ENCODE measurements around the gene PPP2R1B.
"Not testable (repeated sequence)": the region's sequence is repeated elsewhere in the genome, so short reads cannot be mapped to it uniquely, and the experiment has no call there.

Gene PPP2R1B

DNA sequence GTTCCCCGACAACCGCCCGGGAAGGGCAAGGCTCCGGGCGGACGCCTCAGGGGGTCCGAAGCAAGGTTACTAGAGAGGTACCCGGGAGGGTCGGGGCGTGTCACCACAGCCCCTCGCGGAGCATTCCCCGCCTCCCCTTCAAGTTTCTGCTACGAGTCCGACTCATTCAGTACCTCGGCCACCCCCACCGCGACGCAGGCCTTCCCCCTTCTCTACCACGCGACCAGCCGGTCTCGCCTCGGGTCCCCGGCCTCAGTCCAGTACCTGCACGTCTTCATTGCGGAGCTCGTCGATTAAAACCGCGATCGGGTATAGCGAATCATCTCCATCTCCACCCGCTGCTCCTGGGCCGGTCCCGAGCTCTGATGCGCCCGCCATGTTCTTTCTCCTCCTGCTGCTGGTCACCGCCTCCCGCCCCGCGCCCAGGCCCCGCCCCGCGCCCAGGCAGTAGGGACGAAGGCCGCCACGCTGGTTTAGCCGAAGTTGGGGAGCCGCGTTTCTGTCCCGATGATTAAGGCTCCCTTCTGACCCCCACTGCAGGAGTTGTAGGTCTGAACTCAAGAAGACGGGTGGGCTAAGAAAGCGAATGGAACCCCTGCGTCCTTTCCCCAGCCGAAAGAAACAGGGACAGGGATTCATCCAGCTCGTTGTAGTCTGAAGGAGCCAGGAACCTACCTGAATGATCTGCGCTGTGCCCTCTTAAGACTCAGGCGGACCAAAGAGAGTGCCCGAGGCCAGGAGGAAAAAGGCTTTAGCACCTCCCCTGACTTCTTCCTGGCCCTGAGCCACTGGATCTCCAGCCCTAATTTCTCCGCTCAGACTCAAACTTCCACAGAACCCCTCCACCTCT is at the start of gene PPP2R1B:
PPP2R1B (minus strand) TSS at position 406 of the 850 bp plus-strand sequence; CDS start at position 378, 28 bp downstream.
- peak; percentile 74 for DNase-seq

GRCh38 chr11:111815489-111815888 is 49.3 kb upstream of the PPP2R1B start:
- DNase-seq: no peak

- DNase-seq: no peak
Observed at GRCh38 chr11:111814557-111815320, 48.5 kb upstream of the PPP2R1B start.

- DNase-seq: no peak
Observed at GRCh38 chr11:111814106-111814505, 47.9 kb upstream of the PPP2R1B start.

- DNase-seq: no peak
Observed at GRCh38 chr11:111812211-111812610, 46.0 kb upstream of the PPP2R1B start.

DNA sequence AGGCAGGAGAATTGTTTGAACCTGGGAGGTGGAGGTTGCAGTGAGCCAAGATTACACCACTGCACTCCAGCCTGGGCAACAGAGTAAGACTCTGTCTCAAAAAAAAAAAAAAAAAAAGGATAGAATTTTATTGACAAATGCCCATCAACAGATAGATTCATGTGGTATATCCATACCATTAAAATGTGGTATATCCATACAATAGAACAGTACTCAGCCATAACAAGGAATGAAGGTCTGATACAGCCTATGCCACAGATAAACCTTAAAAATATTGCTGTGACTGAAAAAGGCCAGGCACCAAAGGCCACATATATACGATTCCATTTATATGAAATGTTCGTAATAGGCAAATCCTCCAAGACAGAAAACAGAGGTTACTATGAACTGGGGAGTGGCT is 45.3 kb upstream of the PPP2R1B start:
- no peak for DNase-seq

- DNase-seq: no peak
Observed at GRCh38 chr11:111808834-111809233, 42.6 kb upstream of the PPP2R1B start.

DNA sequence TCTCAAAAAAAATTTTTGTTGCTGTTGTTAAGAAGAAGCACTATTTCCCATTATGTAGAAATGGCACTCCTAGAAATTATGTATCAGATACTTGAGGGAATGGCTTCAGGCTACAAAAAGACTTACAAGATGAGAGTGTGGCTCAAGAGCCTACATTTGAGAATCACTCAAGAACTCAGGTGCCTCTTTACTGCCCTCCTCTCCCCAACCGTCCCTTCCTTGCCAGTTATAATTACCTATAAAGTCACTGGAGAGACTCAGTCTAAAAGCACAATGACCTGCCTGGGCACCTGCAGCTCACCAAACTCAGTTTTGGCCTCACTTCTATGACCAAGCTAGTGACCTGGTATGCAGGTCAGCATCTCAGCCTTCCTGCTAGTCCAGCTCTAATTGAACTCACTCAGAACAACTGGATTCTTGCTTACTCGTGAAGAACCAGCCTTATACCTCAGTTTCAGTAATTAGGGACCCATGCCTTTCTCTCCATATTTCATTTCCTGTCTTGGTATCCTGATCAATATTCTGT is 41.9 kb upstream of the PPP2R1B start:
- no peak for DNase-seq

DNA sequence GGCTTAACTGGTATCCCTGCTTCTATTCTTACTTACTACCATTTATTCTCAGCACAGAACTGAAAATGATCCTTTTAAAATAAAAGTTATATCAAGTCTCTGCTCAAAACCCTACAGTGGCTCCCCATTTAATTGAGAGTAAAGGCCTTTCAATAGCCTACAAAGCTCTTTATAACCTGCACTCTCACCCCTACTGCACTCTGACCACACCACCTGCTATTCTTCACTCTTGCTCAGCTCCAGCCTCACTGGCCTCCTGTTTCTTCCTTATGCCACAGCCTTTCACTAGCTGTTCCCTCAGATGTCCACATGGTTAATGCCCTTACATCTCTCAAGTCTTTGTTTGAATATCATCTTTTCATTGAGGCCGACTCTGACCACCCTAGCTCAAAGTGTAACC is 40.9 kb upstream of the PPP2R1B start:
- no peak for DNase-seq

DNA sequence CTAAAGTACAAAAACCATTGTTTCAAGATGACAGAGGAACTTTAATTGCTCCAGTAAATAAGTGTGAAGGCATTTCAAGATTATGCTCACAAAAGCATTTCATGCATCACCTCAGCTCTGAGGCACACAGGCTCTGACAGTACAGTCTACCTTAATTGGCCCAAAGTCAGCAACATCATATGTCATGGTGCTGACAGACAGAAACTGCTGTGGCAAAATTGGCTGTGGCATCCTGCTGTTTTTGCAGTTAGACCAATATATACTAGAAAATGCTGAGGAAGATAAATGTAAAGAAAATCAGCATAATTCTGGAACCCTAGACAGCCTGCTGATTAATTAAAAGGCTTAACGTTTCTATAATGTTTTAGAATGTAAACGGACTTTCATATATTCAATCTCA is 34.9 kb upstream of the PPP2R1B start:
- no peak for DNase-seq

GRCh38 chr11:111798279-111798678 is 32.1 kb upstream of the PPP2R1B start:
- DNase-seq: no peak

DNA sequence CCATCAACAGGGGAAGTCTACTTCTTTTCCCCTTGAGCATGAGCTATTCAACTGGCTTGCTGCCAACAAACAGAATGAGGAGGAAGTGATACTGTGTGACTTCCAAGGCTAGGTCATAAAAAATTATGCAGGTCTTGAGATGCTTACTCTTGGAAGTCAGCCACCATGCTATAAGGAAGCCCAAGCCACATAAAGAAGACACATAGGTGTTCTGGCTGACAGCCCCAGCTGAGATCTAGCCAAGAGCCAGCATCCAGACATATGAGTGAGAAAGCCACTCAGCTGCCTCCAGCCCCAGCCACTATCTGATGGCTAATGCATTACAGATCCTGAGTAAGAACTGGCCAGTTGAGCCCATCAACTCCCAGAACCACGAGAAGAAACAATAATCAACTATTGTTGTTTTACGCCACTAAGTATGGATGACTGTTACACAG is 31.0 kb upstream of the PPP2R1B start:
- DNase-seq: no peak

- DNase-seq: no peak
Observed at GRCh38 chr11:111796696-111797095, 30.5 kb upstream of the PPP2R1B start.

- DNase-seq: no peak
Observed at GRCh38 chr11:111795334-111795985, 29.3 kb upstream of the PPP2R1B start.

- no peak for DNase-seq
Observed at GRCh38 chr11:111793863-111794262, 27.7 kb upstream of the PPP2R1B start.

GRCh38 chr11:111792955-111793500 is 26.8 kb upstream of the PPP2R1B start:
- DNase-seq: no peak

- no peak for DNase-seq
Observed at GRCh38 chr11:111792314-111792713, 26.1 kb upstream of the PPP2R1B start.

DNA sequence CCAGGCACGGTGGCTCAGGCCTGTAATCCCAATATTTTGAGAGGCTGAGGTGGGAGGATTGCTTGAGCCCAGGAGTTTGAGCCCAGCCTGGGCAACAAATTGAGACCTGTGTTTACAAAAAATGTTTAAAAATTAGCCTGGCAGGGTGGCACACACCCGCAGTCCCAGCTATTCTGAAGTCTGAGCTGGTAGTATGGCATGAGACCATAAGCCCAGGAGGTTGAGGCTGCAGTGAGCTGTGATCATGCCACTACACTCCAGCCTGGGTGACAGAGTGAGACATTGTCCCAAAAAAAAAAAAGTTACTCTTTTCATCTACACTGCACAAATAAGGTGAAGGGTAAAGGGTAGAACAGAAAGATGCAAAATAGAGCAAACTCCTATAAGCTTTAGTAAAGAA is 22.3 kb upstream of the PPP2R1B start:
- no peak for DNase-seq

DNA sequence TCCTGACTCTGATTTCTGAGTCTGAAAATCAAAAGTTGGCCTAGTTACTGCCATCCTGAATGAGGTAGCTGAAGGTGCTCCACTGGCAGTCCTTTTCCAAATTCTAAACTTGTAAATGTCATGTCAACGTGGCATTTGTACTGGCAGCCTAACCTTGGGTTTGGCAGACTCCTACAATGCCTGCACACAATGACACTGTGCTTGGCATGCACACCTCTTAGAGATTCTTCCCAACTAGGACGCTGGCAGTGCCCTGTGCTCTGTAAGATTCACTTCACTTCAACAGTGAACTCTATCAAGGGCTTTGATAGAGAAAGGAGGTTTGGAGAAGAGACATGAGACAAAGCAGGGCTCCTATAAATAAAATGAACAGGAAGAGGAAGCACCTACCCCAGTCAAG is 21.9 kb upstream of the PPP2R1B start:
- DNase-seq: no peak

DNA sequence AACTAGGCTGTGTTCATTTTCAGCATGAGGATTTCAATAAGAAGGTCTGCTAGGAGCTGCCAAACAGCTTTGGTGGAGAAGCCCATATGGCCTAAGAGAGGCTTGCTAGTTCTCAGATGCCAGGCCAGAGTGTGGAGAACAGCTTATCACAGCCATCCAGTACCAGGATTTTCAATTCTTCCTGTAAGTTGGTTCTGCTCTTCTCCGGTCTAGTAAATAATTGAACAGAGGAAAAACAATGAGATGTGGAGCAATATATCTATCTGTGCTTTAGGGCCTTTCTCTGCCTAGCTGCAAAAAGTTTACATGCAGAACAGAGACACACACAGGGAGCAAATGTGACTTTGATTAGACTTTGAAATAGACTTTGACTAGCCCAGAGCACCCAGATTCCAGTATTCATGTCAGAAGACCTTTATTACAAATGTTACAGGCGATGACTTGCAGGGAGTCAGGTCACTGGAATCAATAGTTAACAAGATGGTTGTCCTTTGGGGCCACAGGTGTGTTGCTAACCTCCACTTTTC is 19.8 kb upstream of the PPP2R1B start:
- DNase-seq: no peak

GRCh38 chr11:111785076-111785475 is 18.9 kb upstream of the PPP2R1B start:
- no peak for DNase-seq

- not testable (repeated sequence) for DNase-seq
Observed at GRCh38 chr11:111784311-111784710, 18.1 kb upstream of the PPP2R1B start.
